GM23338 (cell line): ENCODE data around the gene RFX4. TPM values are rescaled to one million over a fixed set of nuclear protein-coding genes. Genes with fewer than 3 reads are reported as not detected.
A peak's percentile ranks its signal among the peaks of the same experiment; 100 is the strongest.

Experiments used
- ATAC-seq: fragments of 200-7000 bp; cut with Tn5 transposase; 3 replicates; pipeline ENCODE4 v1.9.1; 2020
- DNase-seq: peaks from one replicate; pipeline ENCODE4 v3.0.0-alpha.2; 2015; ENCODE audit warnings: low spot score
- H2AFZ ChIP-seq: fragments of 200-600 bp; sonication (generic); 2 replicates; pipeline ENCODE4 v1.8.0; 2016; ENCODE audit warnings: antibody characterized with exemption, mild to moderate bottlenecking, moderate library complexity
- H3F3A ChIP-seq: fragments of 200-600 bp; sonication (generic); replicated peaks from 2 replicates; pipeline ENCODE4 v1.8.0; 2017; ENCODE audit warnings: antibody characterized with exemption, mixed run types, low read depth
- H3K27ac ChIP-seq: fragments of 200-600 bp; sonication (generic); 2 replicates; pipeline ENCODE4 v1.6.1; 2016; ENCODE audit warnings: low read depth
- H3K27me3 ChIP-seq: fragments of 200-600 bp; sonication (generic); 2 replicates; pipeline ENCODE4 v1.8.0; 2016; ENCODE audit warnings: mild to moderate bottlenecking, mixed run types, moderate library complexity; ENCODE audit not compliant: insufficient read depth
- H3K36me3 ChIP-seq: fragments of 200-600 bp; sonication (generic); 2 replicates; pipeline ENCODE4 v1.8.0; 2016; ENCODE audit warnings: mild to moderate bottlenecking; ENCODE audit not compliant: insufficient read depth
- H3K4me1 ChIP-seq: fragments of 200-600 bp; sonication (generic); 2 replicates; pipeline ENCODE4 v1.8.0; 2016; ENCODE audit warnings: mild to moderate bottlenecking, moderate library complexity; ENCODE audit not compliant: insufficient read depth
- H3K4me2 ChIP-seq: fragments of 200-600 bp; sonication (generic); 2 replicates; pipeline ENCODE4 v1.7.1; 2017; ENCODE audit warnings: mixed run types
- H3K4me3 ChIP-seq: fragments of 200-600 bp; sonication (generic); 2 replicates; pipeline ENCODE4 v1.6.1; 2016; ENCODE audit warnings: mixed run types
- H3K79me2 ChIP-seq: fragments of 200-600 bp; sonication (generic); replicated peaks from 2 replicates; pipeline ENCODE4 v1.8.0; 2017; ENCODE audit warnings: mild to moderate bottlenecking; ENCODE audit not compliant: insufficient read depth
- H3K9me2 ChIP-seq: fragments of 200-600 bp; sonication (generic); 2 replicates; pipeline ENCODE4 v1.8.0; 2017; ENCODE audit not compliant: insufficient read depth
- H4K20me1 ChIP-seq: fragments of 200-600 bp; sonication (generic); replicated peaks from 2 replicates; pipeline ENCODE4 v1.8.0; 2017; ENCODE audit warnings: mild to moderate bottlenecking; ENCODE audit not compliant: insufficient read depth
- H3K27ac Mint-ChIP-seq: 2 replicates; pipeline ENCODE4 v1.8.0; 2020; ENCODE audit warnings: inconsistent platforms, mild to moderate bottlenecking, moderate library complexity, mixed read lengths
- H3K27me3 Mint-ChIP-seq: 3 replicates; pipeline ENCODE4 v1.8.0; 2022; ENCODE audit warnings: low read depth, mild to moderate bottlenecking, moderate library complexity, mixed read lengths, inconsistent platforms; ENCODE audit not compliant: insufficient read depth, poor library complexity
- H3K36me3 Mint-ChIP-seq: 3 replicates; pipeline ENCODE4 v1.8.0; 2021; ENCODE audit warnings: low read depth, mild to moderate bottlenecking, inconsistent platforms, moderate library complexity, mixed read lengths
- H3K4me1 Mint-ChIP-seq: 3 replicates; pipeline ENCODE4 v1.8.0; 2020; ENCODE audit warnings: mild to moderate bottlenecking, inconsistent platforms, mixed read lengths
- H3K4me3 Mint-ChIP-seq: 3 replicates; pipeline ENCODE4 v1.8.0; 2021; ENCODE audit warnings: moderate library complexity, mild to moderate bottlenecking, inconsistent platforms, mixed read lengths
- H3K9me3 Mint-ChIP-seq: 3 replicates; pipeline ENCODE4 v1.8.0; 2020; ENCODE audit warnings: moderate library complexity, mild to moderate bottlenecking, inconsistent platforms, mixed read lengths
- CREB1 ChIP-seq: fragments of 250-450 bp; sonication (Bioruptor Pico); IDR thresholded peaks from 2 replicates; pipeline ENCODE4 v1.5.0; 2020; ENCODE audit warnings: low read depth, mild to moderate bottlenecking, moderate library complexity
- CTCF ChIP-seq, 2 experiments: fragments of 200-600 bp in 1 of 2; sonication (generic) in 1 of 2; conservative IDR thresholded peaks; 2 replicates each; pipeline versions ENCODE4 v1.5.1 to v1.6.1; 2016 to 2017; ENCODE audit warnings: antibody characterized with exemption in 2 of 2, low read depth in 2 of 2, mild to moderate bottlenecking in 2 of 2, moderate library complexity in 1 of 2
- EZH2phosphoT487 ChIP-seq: fragments of 200-600 bp; sonication (generic); IDR thresholded peaks from one replicate; pipeline ENCODE4 v1.8.1; 2018; ENCODE audit warnings: antibody characterized with exemption; ENCODE audit not compliant: unreplicated experiment
- JUNB ChIP-seq: IDR thresholded peaks from one replicate; pipeline ENCODE4 v1.6.1; 2016; ENCODE audit warnings: antibody characterized with exemption; ENCODE audit not compliant: unreplicated experiment
- STAT1 ChIP-seq: IDR thresholded peaks from one replicate; pipeline ENCODE4 v1.6.1; 2016; ENCODE audit warnings: antibody characterized with exemption; ENCODE audit not compliant: unreplicated experiment
- ZNF331 ChIP-seq: fragments of 250-450 bp; sonication (Bioruptor Pico); IDR thresholded peaks from 2 replicates; pipeline ENCODE4 v1.5.0; 2020; ENCODE audit warnings: low read depth, mild to moderate bottlenecking, moderate library complexity
- ZNF462 ChIP-seq: fragments of 250-450 bp; sonication (Bioruptor Pico); IDR thresholded peaks from 2 replicates; pipeline ENCODE4 v1.5.0; 2020; ENCODE audit warnings: mild to moderate bottlenecking, moderate library complexity
- polyA plus RNA-seq: library from polyadenylated mRNA; unstranded; fragments of >200 nt; fragmentation: Nextera tagmentation; extraction: Ambion mirVana; gene quantifications from 2 replicates; pipeline ENCODE4 v1.2.1, GENCODE V29; 2016
- total RNA-seq: library from RNA; depleted of rRNA; stranded (reverse); fragments of >200 nt; shearing (Covaris generic); gene quantifications from 2 replicates; pipeline ENCODE4 v1.2.3, GENCODE V29; 2014
- TF ChIP-seq, protein P1 (sequence below): IDR thresholded peaks from 2 replicates; pipeline ENCODE4 v1.6.1; 2016; ENCODE audit warnings: antibody characterized with exemption
- TF ChIP-seq, protein P2 (sequence below): IDR thresholded peaks from one replicate; pipeline ENCODE4 v1.6.1; 2018; ENCODE audit warnings: antibody characterized with exemption; ENCODE audit not compliant: unreplicated experiment

RFX4 gene
- total and polyA plus RNA-seq, 2 experiments from 2014 or later: 0.23 TPM; not detected in 1

- Histone ChIP-seq H3K36me3 (no peaks in the 10 kb centered on the region), H3K4me1 (peaks cover 53% of the 10 kb centered on the region), H3K4me3 (peak overlapping the region; percentile 96), H3K27ac (peak overlapping the region; percentile 85), H3K79me2 (peaks cover 52% of the 10 kb centered on the region), H3K9me2 (no peaks in the 10 kb centered on the region), H3K4me2 (peak overlapping the region; percentile 97), H3F3A (no peaks in the 10 kb centered on the region), H4K20me1 (peaks cover 23% of the 10 kb centered on the region), H3K27me3 (no peaks in the 10 kb centered on the region), H2AFZ (peak overlapping the region; percentile 45; the same call in 1 of the 2 replicates)
- H3K27ac Mint-ChIP-seq: peak overlapping the region; percentile 99
- H3K27me3 Mint-ChIP-seq: peaks cover 4% of the 10 kb centered on the region
- H3K9me3 Mint-ChIP-seq: no peaks in the 10 kb centered on the region
- no peaks in the 10 kb centered on the region for H3K36me3 Mint-ChIP-seq
- peaks cover 46% of the 10 kb centered on the region for H3K4me1 Mint-ChIP-seq
- DNase-seq (no peak), ATAC-seq (peak; percentile 4; the same call in 2 of the 3 replicates)
- TF ChIP-seq ZNF331 (CRISPR knock-in tag) (no peak), CREB1 (CRISPR knock-in tag) (no peak), JUNB (no peak), EZH2phosphoT487 (no peak), ZNF462 (CRISPR knock-in tag) (no peak), CTCF (conservative IDR thresholded peaks at IDR 0.05; ENCODE audit: low read depth in 2 of 2) (no peak), STAT1 (no peak)
- TF ChIP-seq, protein P1, sequence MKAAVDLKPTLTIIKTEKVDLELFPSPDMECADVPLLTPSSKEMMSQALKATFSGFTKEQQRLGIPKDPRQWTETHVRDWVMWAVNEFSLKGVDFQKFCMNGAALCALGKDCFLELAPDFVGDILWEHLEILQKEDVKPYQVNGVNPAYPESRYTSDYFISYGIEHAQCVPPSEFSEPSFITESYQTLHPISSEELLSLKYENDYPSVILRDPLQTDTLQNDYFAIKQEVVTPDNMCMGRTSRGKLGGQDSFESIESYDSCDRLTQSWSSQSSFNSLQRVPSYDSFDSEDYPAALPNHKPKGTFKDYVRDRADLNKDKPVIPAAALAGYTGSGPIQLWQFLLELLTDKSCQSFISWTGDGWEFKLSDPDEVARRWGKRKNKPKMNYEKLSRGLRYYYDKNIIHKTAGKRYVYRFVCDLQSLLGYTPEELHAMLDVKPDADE: no peak
- TF ChIP-seq, protein P2, sequence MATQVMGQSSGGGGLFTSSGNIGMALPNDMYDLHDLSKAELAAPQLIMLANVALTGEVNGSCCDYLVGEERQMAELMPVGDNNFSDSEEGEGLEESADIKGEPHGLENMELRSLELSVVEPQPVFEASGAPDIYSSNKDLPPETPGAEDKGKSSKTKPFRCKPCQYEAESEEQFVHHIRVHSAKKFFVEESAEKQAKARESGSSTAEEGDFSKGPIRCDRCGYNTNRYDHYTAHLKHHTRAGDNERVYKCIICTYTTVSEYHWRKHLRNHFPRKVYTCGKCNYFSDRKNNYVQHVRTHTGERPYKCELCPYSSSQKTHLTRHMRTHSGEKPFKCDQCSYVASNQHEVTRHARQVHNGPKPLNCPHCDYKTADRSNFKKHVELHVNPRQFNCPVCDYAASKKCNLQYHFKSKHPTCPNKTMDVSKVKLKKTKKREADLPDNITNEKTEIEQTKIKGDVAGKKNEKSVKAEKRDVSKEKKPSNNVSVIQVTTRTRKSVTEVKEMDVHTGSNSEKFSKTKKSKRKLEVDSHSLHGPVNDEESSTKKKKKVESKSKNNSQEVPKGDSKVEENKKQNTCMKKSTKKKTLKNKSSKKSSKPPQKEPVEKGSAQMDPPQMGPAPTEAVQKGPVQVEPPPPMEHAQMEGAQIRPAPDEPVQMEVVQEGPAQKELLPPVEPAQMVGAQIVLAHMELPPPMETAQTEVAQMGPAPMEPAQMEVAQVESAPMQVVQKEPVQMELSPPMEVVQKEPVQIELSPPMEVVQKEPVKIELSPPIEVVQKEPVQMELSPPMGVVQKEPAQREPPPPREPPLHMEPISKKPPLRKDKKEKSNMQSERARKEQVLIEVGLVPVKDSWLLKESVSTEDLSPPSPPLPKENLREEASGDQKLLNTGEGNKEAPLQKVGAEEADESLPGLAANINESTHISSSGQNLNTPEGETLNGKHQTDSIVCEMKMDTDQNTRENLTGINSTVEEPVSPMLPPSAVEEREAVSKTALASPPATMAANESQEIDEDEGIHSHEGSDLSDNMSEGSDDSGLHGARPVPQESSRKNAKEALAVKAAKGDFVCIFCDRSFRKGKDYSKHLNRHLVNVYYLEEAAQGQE: no peak
- peak overlapping the region; percentile 93 for H3K4me3 Mint-ChIP-seq
These were observed 192.2 kb downstream of the RFX4 start for GRCh38 chr12:106774808-106775524.
